ENCODE data around the gene COPE. TPM values are rescaled to one million over a fixed set of nuclear protein-coding genes. Genes with fewer than 3 reads are reported as not detected.

Gene COPE
- polyA plus RNA-seq, 5 donors = 68.4 to 136 (median 88.3) TPM

DNA sequence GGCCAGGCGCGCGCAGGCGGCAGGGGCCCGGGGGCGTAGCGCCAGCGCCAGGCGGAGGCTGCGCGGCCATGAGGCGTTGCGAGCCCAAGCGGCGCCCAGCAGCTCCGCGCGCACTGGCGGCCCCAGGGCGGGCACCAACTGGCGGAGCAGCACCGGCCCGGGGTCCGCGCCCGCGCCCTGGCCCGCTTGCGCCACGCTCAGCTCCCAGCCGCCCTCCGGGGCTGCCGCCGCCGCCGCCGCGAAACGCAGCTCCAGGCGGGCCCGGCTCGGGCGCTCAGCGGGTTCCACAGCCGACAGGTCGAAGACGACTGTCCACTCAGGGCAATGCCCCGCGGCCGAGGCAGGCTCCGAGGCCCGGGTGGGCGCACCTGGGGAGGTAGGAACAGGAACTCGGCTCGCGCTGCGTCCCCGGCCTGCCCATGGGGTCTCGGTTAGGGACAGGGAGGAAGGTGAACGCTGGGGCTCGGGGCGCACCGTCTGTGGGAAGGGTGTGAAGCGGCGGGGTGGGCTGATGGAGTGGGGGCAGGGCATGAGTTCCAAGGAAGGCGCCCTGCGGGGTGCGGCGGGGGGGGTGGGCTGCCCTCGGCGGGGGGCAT is 50.1 kb downstream of the COPE start:
- no peak for DNase-seq

DNA sequence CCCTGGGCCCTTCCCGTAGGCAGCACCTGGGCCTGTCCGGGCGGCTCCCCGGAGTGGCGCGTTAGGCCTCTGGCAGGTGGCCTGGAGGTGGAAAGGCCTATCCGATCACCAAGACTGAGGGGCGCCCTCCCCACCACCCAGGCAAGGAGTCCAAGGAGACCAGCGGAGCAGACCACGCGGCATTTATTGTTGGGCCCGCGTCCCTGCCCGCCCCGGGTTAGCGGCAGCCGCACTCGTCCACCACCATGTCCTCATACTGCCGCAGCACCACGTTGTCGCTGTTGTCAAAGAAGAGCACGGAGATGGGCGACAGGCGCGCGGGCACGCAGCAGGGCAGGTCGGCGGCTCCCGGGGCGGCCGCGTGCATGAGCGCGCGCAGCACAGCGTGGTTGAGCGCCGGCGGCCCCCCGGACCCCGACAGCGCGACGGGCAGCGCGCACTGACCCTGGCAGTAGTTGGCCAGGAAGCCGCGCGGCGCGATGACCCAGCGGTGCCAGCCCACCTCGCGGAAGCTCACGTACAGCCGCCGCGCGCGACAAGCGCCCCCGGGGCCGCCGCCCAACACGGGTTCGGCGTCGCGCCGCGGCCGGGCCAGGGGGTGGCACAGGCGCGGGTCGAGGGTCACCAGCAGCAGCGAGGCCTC is 50.7 kb downstream of the COPE start:
- no peak for DNase-seq

DNA sequence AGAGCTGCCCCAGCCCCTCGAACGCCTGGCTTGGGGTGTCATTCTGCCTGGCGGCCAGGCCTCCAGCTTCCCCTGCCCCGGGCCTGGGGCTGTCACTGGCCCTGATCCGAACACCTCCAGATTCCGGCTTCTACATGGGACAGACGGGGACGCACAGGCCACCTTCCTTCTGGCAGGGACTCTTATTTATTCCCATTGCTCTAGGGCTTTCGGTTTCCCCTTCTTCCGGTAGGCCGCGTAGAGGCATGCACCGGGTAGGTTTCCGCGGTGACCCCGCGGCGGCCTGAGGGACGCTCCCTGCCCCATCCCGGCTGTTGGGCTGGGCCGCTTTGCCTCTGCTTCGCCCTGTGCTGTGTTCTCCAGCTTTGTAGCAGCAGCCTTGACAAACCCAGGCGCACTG is 51.4 kb downstream of the COPE start:
- no peak for DNase-seq

DNA sequence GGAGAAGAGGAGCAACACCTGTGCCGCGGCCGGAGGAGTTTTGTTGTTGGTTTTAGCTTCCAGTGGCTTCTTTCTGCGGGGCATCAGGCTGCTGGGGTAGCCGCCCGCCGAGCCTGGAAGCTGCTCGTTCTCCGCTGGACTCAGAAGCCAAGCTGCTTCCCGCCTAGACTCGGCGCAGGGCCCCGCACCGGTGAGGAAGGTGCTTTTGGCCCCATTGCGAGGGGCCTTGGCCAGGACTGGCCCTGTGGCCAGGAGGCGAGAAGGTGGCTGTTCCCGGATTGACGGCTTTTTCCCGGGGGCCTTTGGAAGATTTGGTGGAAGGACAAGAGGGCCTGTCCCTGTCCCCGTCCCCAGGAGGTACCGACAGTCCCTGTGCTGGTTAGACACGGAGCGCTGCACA is 52.0 kb downstream of the COPE start:
- DNase-seq = no peak

DNA sequence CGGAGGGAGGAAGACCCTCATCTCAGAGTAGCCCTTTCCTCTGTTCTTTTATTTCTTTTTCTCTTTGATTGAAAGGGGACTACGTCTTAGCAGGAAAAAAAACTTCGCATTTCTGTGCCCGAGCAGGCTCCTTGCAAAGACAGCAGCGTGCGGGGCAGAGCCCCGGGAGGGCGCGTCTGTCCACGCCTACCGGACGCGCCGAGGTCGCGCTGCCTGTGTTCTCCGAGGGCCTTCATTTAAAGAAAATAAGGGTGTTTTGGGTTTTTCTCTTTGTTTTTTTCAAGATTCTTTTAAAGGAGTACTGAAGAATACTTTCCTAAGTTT is 52.4 kb downstream of the COPE start:
- DNase-seq = no peak

- DNase-seq = peak in 1 of 2 donors; percentile 45
Measured at GRCh38 chr19:18865973-18866799, 53.0 kb downstream of the COPE start.

DNA sequence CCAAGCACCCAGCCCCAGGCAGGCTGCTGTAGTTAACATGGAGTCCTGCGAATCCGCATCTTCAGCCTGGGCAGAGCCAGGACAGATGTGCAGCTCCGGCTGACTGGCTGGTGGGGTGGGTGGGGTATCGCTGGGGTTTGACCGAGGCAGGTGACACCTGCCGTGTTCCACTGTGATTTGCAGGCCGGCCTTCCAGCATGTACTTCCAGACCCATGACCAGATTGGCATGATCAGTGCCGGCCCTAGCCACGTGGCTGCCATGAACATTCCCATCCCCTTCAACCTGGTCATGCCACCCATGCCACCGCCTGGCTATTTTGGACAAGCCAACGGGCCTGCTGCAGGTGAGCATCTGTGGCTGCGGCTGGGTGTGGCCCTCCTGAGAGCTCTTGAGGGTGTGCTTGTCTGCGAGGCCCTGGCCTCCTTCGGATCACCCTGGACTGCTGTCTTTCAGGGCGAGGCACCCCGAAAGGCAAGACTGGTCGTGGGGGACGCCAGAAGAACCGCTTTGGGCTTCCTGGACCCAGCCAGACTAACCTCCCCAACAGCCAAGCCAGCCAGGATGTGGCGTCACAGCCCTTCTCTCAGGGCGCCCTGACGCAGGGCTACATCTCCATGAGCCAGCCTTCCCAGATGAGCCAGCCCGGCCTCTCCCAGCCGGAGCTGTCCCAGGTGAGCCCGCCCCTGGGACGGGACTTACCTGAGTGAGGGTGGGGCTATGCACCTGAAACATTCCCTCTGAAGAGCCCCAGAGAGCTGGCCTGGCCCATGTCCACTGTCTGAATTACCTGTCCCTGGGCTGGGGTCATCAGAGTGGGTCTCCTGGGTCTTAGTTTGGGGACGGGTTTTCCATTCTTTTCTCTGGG is 53.8 kb downstream of the COPE start:
- no peak for DNase-seq

DNA sequence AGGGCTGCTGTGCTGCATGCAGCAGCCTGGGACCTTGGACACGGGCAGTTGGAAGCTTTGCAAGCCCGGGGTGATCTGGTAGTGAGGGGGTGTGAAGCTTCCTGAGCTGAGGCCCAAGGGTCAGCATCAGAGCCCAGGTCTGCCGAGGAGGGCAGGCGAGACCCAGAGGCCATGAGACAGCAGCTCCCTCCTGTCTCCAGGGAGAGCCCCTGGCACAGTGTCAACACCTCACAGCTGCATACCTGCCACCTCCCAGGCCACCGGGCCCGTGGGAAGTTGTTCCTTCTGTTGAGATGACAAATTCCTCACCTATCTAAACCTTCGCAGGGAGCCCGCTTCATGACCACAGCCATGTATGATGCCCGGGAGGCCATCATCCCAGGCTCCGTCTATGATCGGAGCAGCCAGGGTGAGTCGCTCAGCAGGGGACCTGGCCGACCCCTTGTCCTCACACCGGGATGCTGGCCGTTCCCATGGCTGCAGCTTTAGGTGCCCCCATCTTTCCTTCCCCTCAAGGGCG is 55.3 kb downstream of the COPE start:
- DNase-seq = no peak

DNA sequence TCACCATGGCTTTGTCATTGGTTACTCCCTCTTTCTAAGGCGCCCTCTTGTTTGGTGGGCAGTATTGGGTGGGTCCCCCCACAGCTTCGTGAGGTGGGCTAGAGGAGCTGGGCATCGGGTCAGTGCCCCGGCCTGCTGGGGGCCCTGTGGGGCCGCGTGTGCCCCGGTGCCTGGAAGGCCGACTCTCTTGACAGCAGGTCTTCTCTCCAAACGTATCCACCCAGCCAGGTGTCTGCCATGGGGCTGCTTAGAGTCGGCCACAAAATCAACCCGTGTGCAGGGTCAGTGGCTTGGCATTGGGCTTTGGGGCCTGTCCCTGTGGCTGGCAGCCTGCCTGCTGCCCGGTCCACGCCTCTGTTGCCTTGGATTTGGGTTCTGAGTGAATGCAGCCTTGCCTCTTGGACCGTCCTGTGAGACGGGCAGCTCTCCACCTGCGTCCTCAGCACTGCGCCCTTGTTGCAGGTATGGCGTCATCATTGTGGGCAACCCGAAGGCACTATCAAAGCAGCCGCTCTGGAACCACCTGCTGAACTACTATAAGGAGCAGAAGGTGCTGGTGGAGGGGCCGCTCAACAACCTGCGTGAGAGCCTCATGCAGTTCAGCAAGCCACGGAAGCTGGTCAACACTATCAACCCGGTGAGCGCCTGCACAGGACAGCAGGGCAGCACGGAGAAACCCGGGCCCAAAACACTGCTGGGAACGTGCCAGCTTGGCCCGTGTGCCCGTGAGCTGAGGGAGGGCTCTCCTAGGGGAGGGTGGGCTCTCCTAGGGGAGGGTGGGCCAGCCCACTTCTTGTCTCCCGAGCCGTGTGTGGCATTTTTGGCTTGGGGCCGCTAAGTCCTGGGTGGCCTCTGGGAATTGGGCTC is 56.0 kb downstream of the COPE start:
- DNase-seq = no peak

GRCh38 chr19:18861917-18862316 is 57.3 kb downstream of the COPE start:
- no peak for DNase-seq

- no peak for DNase-seq
Measured at GRCh38 chr19:18861235-18861634, 58.0 kb downstream of the COPE start.

DNA sequence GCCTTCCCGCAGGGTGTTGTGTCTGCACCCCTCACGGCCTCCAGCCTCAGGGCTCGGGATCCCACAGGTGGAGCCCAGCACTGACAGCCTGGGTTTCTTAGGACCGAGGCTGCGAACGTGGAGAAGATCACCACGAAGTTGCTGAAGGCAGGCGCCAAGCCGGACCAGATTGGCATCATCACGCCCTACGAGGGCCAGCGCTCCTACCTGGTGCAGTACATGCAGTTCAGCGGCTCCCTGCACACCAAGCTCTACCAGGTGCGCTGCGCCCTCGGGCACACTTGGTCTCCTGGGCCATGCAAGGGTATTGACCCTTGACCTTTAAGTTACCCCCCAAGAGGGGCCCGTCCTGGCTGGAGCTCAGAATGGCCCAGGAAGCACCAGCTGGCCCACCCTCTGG is 58.5 kb downstream of the COPE start:
- no peak for DNase-seq

- no peak for DNase-seq
Measured at GRCh38 chr19:18860302-18860700, 58.9 kb downstream of the COPE start.

- DNase-seq = no peak
Measured at GRCh38 chr19:18859676-18860301, 59.4 kb downstream of the COPE start.

DNA sequence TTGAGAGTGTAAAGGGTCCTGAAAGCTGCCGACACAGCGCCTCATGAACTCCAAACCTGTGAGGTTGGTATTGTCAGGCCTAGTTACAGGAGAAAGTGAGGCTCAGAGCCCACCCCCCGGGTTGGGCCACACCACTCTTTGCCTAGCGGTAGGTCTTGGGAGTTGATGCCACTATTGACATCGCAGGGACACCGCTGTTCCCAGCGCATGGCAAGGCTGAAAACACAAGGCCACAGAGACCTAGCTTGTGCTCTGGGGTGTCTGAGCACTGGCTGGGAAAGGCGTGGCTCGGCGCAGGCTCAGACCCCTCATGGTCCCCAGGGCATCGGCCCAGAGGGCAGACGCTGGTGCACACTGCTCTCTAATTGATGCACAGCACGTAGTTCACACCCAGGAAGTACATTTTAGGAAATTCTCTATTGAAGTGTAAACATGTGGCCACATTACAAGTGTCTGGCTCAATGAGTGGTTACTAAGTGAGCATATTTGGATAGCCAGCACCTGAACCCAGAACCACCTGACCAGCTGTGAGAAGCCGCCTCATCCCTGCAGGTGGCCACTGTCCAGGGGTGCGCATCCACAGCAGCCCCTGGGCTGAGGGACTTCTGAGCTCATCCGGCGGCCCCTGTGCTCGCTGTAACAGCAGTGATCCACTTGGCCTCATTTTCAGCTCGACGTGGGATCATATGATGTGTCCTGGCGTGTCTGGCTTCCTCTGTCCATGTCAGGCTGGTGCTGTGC is 60.1 kb downstream of the COPE start:
- no peak for DNase-seq

GRCh38 chr19:18857223-18857622 is 62.0 kb downstream of the COPE start:
- no peak for DNase-seq

DNA sequence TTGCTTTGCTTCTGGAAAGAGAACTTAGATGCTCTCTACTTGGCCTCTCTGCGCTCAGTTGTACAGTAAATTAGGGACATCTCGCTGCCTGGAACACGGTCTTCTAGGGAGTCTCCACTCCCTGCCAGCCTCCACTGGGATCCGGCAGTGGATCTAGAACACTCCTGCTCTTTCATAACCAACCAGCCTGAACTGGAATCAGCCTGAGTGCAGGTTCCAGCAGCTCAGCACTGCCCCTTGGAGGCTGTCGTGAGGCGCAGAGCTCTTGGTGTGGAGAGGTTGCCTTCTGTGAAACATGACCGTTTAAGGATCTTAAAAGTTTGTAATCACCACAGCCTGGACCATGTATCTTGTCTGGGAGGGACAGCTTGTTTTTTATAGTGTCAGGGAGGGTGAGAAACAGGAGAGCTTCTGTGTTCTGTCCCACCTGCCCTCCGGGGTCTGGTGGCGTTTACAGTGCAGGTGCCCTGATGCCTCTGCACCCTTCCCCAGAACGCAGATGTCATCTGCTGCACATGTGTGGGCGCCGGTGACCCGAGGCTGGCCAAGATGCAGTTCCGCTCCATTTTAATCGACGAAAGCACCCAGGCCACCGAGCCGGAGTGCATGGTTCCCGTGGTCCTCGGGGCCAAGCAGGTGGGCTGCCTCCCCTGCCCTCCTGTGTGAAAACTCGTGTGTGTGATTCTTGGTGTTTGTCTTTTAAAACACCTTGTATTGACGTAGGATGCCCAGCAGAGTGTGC is 62.6 kb downstream of the COPE start:
- DNase-seq = no peak

GRCh38 chr19:18855647-18856384 is 63.4 kb downstream of the COPE start:
- DNase-seq = no peak
